SK-N-SH (cell line): Measurements from ENCODE around the gene HSFX4. TPM values are rescaled to one million over a fixed set of nuclear protein-coding genes. Genes with fewer than 3 reads are reported as not detected.

Experiments used
- CTCF ChIA-PET: fragments of 300-600, 350-600 bp; formaldehyde crosslinking; extraction: SDS; loops from one replicate; lab custom pipeline; 2021; lab: Yijun Ruan, JAX
- POLR2A ChIA-PET: fragments of 350-600 bp; sonication (Branson Sonifier 250); formaldehyde crosslinking; extraction: SDS; loops from one replicate; lab custom pipeline; 2020; ENCODE audit warnings: antibody characterized with exemption, inconsistent platforms; lab: Yijun Ruan, JAX
- DNase-seq: peaks from one replicate; pipeline ENCODE4 v3.0.0; 2012
- H2AFZ ChIP-seq: fragments of 200-600 bp; sonication (generic); 2 replicates; pipeline ENCODE4 v1.8.1; 2016; ENCODE audit warnings: antibody characterized with exemption, mild to moderate bottlenecking, low read depth
- H3F3A ChIP-seq: fragments of 200-600 bp; sonication (generic); replicated peaks from 2 replicates; pipeline ENCODE3; 2016; ENCODE audit warnings: antibody characterized with exemption, mild to moderate bottlenecking; ENCODE audit not compliant: insufficient read depth
- H3K27ac ChIP-seq, 2 experiments: fragments of 200-500 bp in 1 of 2; fragments of 200-600 bp in 1 of 2; sonication (Bioruptor generic) in 1 of 2; sonication (generic), shearing (Covaris generic) in 1 of 2; 2 replicates each; pipeline versions ENCODE4 v1.5.1 to v1.6.1; 2014 to 2016; ENCODE audit warnings: low read depth in 2 of 2, inconsistent platforms in 1 of 2, low read length in 1 of 2, mild to moderate bottlenecking in 1 of 2, mixed read lengths in 1 of 2
- H3K27me3 ChIP-seq: fragments of 200-600 bp; sonication (generic), shearing (Covaris generic); 2 replicates; pipeline ENCODE4 v1.6.1; 2016; ENCODE audit warnings: mixed run types; ENCODE audit not compliant: insufficient read depth
- H3K36me3 ChIP-seq, 2 experiments: fragments of 200-500 bp in 1 of 2; fragments of 200-600 bp in 1 of 2; sonication (Bioruptor generic) in 1 of 2; sonication (generic) in 1 of 2; replicated peaks in 1 of 2; 2 replicates each; pipeline versions ENCODE3 to v1.5.1; 2014 to 2016; ENCODE audit warnings: low read length in 1 of 2, mild to moderate bottlenecking in 1 of 2; ENCODE audit not compliant: insufficient read depth in 2 of 2, control insufficient read depth in 1 of 2
- H3K4me1 ChIP-seq, 2 experiments: fragments of 200-500 bp in 1 of 2; fragments of 200-600 bp in 1 of 2; sonication (Bioruptor generic) in 1 of 2; sonication (generic), shearing (Covaris generic) in 1 of 2; 2 replicates each; pipeline versions ENCODE4 v1.5.1 to v1.6.1; 2014 to 2016; ENCODE audit warnings: low read depth in 1 of 2, low read length in 1 of 2, mixed run types in 1 of 2; ENCODE audit not compliant: insufficient read depth in 2 of 2, control insufficient read depth in 1 of 2
- H3K4me2 ChIP-seq: fragments of 200-600 bp; sonication (generic), shearing (Covaris generic); 2 replicates; pipeline ENCODE4 v1.6.1; 2017; ENCODE audit warnings: mixed run types
- H3K4me3 ChIP-seq, 2 experiments: fragments of 200-500 bp in 1 of 2; fragments of 200-600 bp in 1 of 2; sonication (Bioruptor generic) in 1 of 2; sonication (generic), shearing (Covaris generic) in 1 of 2; 2 replicates each; pipeline versions ENCODE4 v1.5.1 to v1.8.1; 2014 to 2016; ENCODE audit warnings: low read depth in 2 of 2, inconsistent platforms in 1 of 2, low read length in 1 of 2, mild to moderate bottlenecking in 1 of 2, mixed read lengths in 1 of 2, moderate library complexity in 1 of 2
- H3K79me2 ChIP-seq: fragments of 200-600 bp; sonication (generic); 2 replicates; pipeline ENCODE4 v1.8.1; 2017; ENCODE audit warnings: mild to moderate bottlenecking; ENCODE audit not compliant: insufficient read depth
- H3K9ac ChIP-seq: fragments of 200-600 bp; sonication (generic); 2 replicates; pipeline ENCODE4 v1.6.1; 2017; ENCODE audit warnings: mixed run types
- H3K9me2 ChIP-seq: fragments of 200-600 bp; sonication (generic); 2 replicates; pipeline ENCODE4 v1.6.1; 2017; ENCODE audit warnings: mixed run types
- H3K9me3 ChIP-seq: fragments of 200-600 bp; sonication (generic); 2 replicates; pipeline ENCODE4 v1.6.1; 2017; ENCODE audit warnings: mixed run types, mild to moderate bottlenecking, moderate library complexity
- H4K20me1 ChIP-seq: fragments of 200-600 bp; sonication (generic); 2 replicates; pipeline ENCODE4 v1.6.1; 2017; ENCODE audit warnings: mild to moderate bottlenecking, mixed run types; ENCODE audit not compliant: insufficient read depth
- CHD2 ChIP-seq: fragments of 150-350 bp; IDR thresholded peaks from 2 replicates; pipeline ENCODE4 v1.6.1; 2018; ENCODE audit warnings: low read length; ENCODE audit not compliant: partially characterized antibody
- CTCF ChIP-seq: fragments of 200-600 bp; sonication (generic); IDR thresholded peaks from 2 replicates; pipeline ENCODE4 v1.6.1; 2017; ENCODE audit warnings: antibody characterized with exemption, mild to moderate bottlenecking, moderate library complexity
- EP300 ChIP-seq, 2 experiments: IDR thresholded peaks; 2 replicates each; pipeline versions ENCODE4 v1.4.0 to v1.6.1; 2012; ENCODE audit warnings: borderline replicate concordance in 1 of 2, low read depth in 1 of 2, low read length in 1 of 2
- EZH2phosphoT487 ChIP-seq: fragments of 200-600 bp; sonication (generic); IDR thresholded peaks from 2 replicates; pipeline ENCODE4 v1.6.1; 2017; ENCODE audit warnings: low read depth, mixed run types, mild to moderate bottlenecking, antibody characterized with exemption, moderate library complexity, borderline replicate concordance
- FOXM1 ChIP-seq: IDR thresholded peaks from 2 replicates; pipeline ENCODE4 v1.4.0; 2012; ENCODE audit warnings: low read depth, mild to moderate bottlenecking
- IRF3 ChIP-seq: fragments of 150-350 bp; IDR thresholded peaks from 2 replicates; pipeline ENCODE4 v1.6.1; 2016; ENCODE audit warnings: mild to moderate bottlenecking, low read depth, low read length
- JUND ChIP-seq: IDR thresholded peaks from 2 replicates; pipeline ENCODE4 v1.4.0; 2012
- MAX ChIP-seq: IDR thresholded peaks from 2 replicates; pipeline ENCODE4 v1.4.0; 2012; ENCODE audit warnings: low read depth
- MEF2A ChIP-seq: IDR thresholded peaks from 2 replicates; pipeline ENCODE4 v1.4.0; 2012; ENCODE audit warnings: low read depth, borderline replicate concordance
- NFIC ChIP-seq: IDR thresholded peaks from 2 replicates; pipeline ENCODE4 v1.4.0; 2012; ENCODE audit warnings: borderline replicate concordance
- NRF1 ChIP-seq: IDR thresholded peaks from 2 replicates; pipeline ENCODE4 v1.6.1; 2012; ENCODE audit warnings: low read depth, mild to moderate bottlenecking, low read length
- PBX3 ChIP-seq: IDR thresholded peaks from 2 replicates; pipeline ENCODE4; 2012
- SIN3A ChIP-seq: IDR thresholded peaks from 2 replicates; pipeline ENCODE4 v1.6.1; 2012; ENCODE audit warnings: low read depth, mild to moderate bottlenecking, low read length, moderate library complexity, borderline replicate concordance
- TAF1 ChIP-seq: IDR thresholded peaks from 2 replicates; pipeline ENCODE4 v1.6.1; 2012; ENCODE audit warnings: low read depth, mild to moderate bottlenecking, low read length, moderate library complexity, borderline replicate concordance
- USF1 ChIP-seq: IDR thresholded peaks from 2 replicates; pipeline ENCODE4 v1.4.0; 2012; ENCODE audit warnings: low read depth, borderline replicate concordance
- YY1 ChIP-seq: IDR thresholded peaks from 2 replicates; pipeline ENCODE4 v1.4.0; 2012; ENCODE audit warnings: low read depth, mild to moderate bottlenecking
- WGBS: methylation state at CpG from one replicate; pipeline ENCODE4 v1.1.6; 2017; ENCODE audit warnings: low lambda C conversion rate; 5-methylcytosine and 5-hydroxymethylcytosine counted together
- polyA plus RNA-seq, 3 experiments: library from polyadenylated mRNA; depleted of rRNA; stranded (reverse); fragments of >200 nt; gene quantifications; 2 replicates each; pipeline ENCODE4 v1.2.3, GENCODE V29; 2012

Gene HSFX4
- polyA plus RNA-seq, 1 of the 3 experiments (the other 2 are of a cell fraction): not detected

- TF ChIP-seq EZH2phosphoT487 (no peak), FOXM1 (no peak), NRF1 (no peak), CHD2 (no peak), IRF3 (no peak), MAX (no peak), CTCF (peak; percentile 64), NFIC (no peak), YY1 (no peak), JUND (no peak)
Measured at GRCh38 chrX:149950681-149951080, 21.3 kb downstream of the HSFX4 start (continued).

- TF ChIP-seq EP300 (IDR thresholded peaks at IDR 0.05; ENCODE audit: borderline replicate concordance in 1 of 2, low read depth in 1 of 2, low read length in 1 of 2): no peak
- Histone ChIP-seq H3K4me1 (no peaks in the 10 kb centered on the region), H3K9ac (no peak overlapping the region), H3K27ac (no peak overlapping the region), H3K9me3 (no peaks in the 10 kb centered on the region), H3K9me2 (no peaks in the 10 kb centered on the region), H4K20me1 (no peaks in the 10 kb centered on the region), H2AFZ (no peak overlapping the region), H3K79me2 (no peaks in the 10 kb centered on the region), H3K4me2 (no peak overlapping the region), H3F3A (peaks cover 6% of the 10 kb centered on the region), H3K27me3 (no peaks in the 10 kb centered on the region), H3K36me3 (peaks cover 10 to 11% of the 10 kb centered on the region in 2 experiments), H3K4me3 (no peak overlapping the region)
- no peak for DNase-seq
- 43% methylated on average over 2 of the region's 2 CpGs for WGBS
- ChIA-PET CTCF (interaction anchor here (0.9 to 2.4 kb wide), 2 partner anchors 404 to 749 kb away, joined by 3 to 18 read pairs; partner anchors contain the start of gene MAMLD1), POLR2A (no interaction called here)
Measured at GRCh38 chrX:149961572-149961971, 32.2 kb downstream of the HSFX4 start.

GRCh38 chrX:149962010-149962409, 32.6 kb downstream of the HSFX4 start:
- TF ChIP-seq USF1 (no peak), TAF1 (no peak), MEF2A (no peak), YY1 (no peak), SIN3A (no peak), PBX3 (no peak), NRF1 (no peak)
- no peaks in the 10 kb centered on the region for H3K4me1 ChIP-seq
- no peak overlapping the region for H3K4me3 ChIP-seq
- no peaks in the 10 kb centered on the region for H3K9me3 ChIP-seq
- H3K4me2 ChIP-seq: no peak overlapping the region
- no peak overlapping the region for H3K27ac ChIP-seq
- H2AFZ ChIP-seq: no peak overlapping the region
- H3K27me3 ChIP-seq: no peaks in the 10 kb centered on the region
- H3K79me2 ChIP-seq: no peaks in the 10 kb centered on the region
- no peaks in the 10 kb centered on the region for H4K20me1 ChIP-seq
- POLR2A ChIA-PET: no interaction called here
- no peak for DNase-seq
- peaks cover 6% of the 10 kb centered on the region for H3F3A ChIP-seq
- CTCF ChIA-PET: interaction anchor here (0.9 to 2.4 kb wide), 5 partner anchors 11 to 756 kb away, joined by 3 to 18 read pairs (median 3); partner anchors contain the start of gene MAMLD1
- no peaks in the 10 kb centered on the region for H3K9me2 ChIP-seq
- no peak overlapping the region for H3K9ac ChIP-seq
- H3K36me3 ChIP-seq: peaks cover 10 to 11% of the 10 kb centered on the region in 2 experiments
